K562 (cell line): ENCODE data around the gene LEAP2. TPM values are rescaled to one million over a fixed set of nuclear protein-coding genes. Genes with fewer than 3 reads are reported as not detected.

Experiments
- ATAC-seq: fragments of 200-7000 bp; cut with Tn5 transposase; 3 replicates; pipeline ENCODE4 v1.9.1; 2020; ENCODE audit warnings: moderate library complexity
- BruUV-seq: library from RNA; stranded (reverse); fragments of 400-500 nt; replicated peaks from 2 replicates; lab custom pipeline; 2021; lab: Mats Ljungman, UMichigan
- CTCF ChIA-PET: fragments of 300-600 bp; formaldehyde crosslinking; extraction: SDS; loops from one replicate; lab custom pipeline; 2021; ENCODE audit warnings: low intra/inter-chr PET ratio; lab: Yijun Ruan, JAX
- POLR2A ChIA-PET: fragments of 300-600, 350-650 bp; sonication (Branson Sonifier 250); formaldehyde crosslinking; extraction: SDS; loops from one replicate; lab custom pipeline; 2021; ENCODE audit warnings: antibody characterized with exemption, inconsistent platforms; lab: Yijun Ruan, JAX
- DNase-seq, 4 experiments: peaks; one replicate each; pipeline versions ENCODE4 v3.0.0 to v3.0.0-alpha.2; 2011 to 2018; ENCODE audit warnings: low spot score in 3 of 4, mixed read lengths in 3 of 4; ENCODE audit errors: extremely low read depth in 1 of 4
- FAIRE-seq: peaks from 2 replicates; lab custom pipeline; 2011; peaks lifted over from hg19 to GRCh38; lab: Jason Lieb, UNC
- H2AFZ ChIP-seq: 2 replicates; pipeline ENCODE4 v1.6.0; 2011; ENCODE audit warnings: low read depth, low read length, control low read depth, inconsistent platforms
- H3K27ac ChIP-seq: fragments of 200-600 bp; 3 replicates; pipeline ENCODE4 v1.8.0; 2011; ENCODE audit warnings: low read depth, mild to moderate bottlenecking, control low read depth, inconsistent platforms, low read length, moderate library complexity, mixed read lengths; ENCODE audit errors: extremely low read depth
- H3K27me3 ChIP-seq, 2 experiments: fragments of 300-600 bp in 1 of 2; 2 replicates in 1 of 2; 3 replicates in 1 of 2; pipeline versions ENCODE4 v1.6.0 to v1.8.0; 2011; ENCODE audit warnings: inconsistent platforms in 2 of 2, low read length in 2 of 2, mild to moderate bottlenecking in 1 of 2, mixed read lengths in 1 of 2, moderate library complexity in 1 of 2; ENCODE audit not compliant: control insufficient read depth in 2 of 2, insufficient read depth in 2 of 2
- H3K36me3 ChIP-seq: fragments of 300-600 bp; 3 replicates; pipeline ENCODE4 v1.8.0; 2011; ENCODE audit warnings: mild to moderate bottlenecking, low read length, inconsistent platforms; ENCODE audit not compliant: control insufficient read depth, insufficient read depth
- H3K4me1 ChIP-seq, 2 experiments: fragments of 200-600 bp in 1 of 2; replicated peaks in 1 of 2; 2 replicates in 1 of 2; 3 replicates in 1 of 2; pipeline versions ENCODE4 v1.5.1 to v1.8.0; 2011; ENCODE audit warnings: inconsistent platforms in 2 of 2, low read length in 2 of 2, mild to moderate bottlenecking in 1 of 2, mixed read lengths in 1 of 2, moderate library complexity in 1 of 2; ENCODE audit not compliant: control insufficient read depth in 2 of 2, insufficient read depth in 2 of 2
- H3K4me2 ChIP-seq: 2 replicates; pipeline ENCODE4 v1.6.1; 2011; ENCODE audit warnings: low read length, control low read depth, inconsistent platforms, mixed read lengths; ENCODE audit not compliant: insufficient read depth
- H3K4me3 ChIP-seq: fragments of 200-600 bp; sonication (generic), shearing (Covaris generic); 2 replicates; pipeline ENCODE4 v1.5.1; 2016; ENCODE audit warnings: control low read depth, inconsistent platforms
- H3K79me2 ChIP-seq: fragments of 200-600 bp; 3 replicates; pipeline ENCODE4 v1.8.0; 2011; ENCODE audit warnings: low read length, inconsistent platforms; ENCODE audit not compliant: control insufficient read depth, insufficient read depth
- H3K9ac ChIP-seq, 2 experiments: 2 replicates each; pipeline versions ENCODE4 v1.6.0 to v1.6.1; 2011; ENCODE audit warnings: low read depth in 2 of 2, low read length in 2 of 2, control low read depth in 1 of 2, inconsistent platforms in 1 of 2, mild to moderate bottlenecking in 1 of 2, mixed read lengths in 1 of 2; ENCODE audit not compliant: insufficient read depth in 1 of 2
- H3K9me1 ChIP-seq: one replicate; pipeline ENCODE4 v1.6.0; 2011; ENCODE audit warnings: inconsistent platforms, mild to moderate bottlenecking, low read length, moderate library complexity; ENCODE audit not compliant: control insufficient read depth, insufficient read depth
- H3K9me3 ChIP-seq: replicated peaks from 2 replicates; pipeline ENCODE4 v1.5.1; 2011; ENCODE audit warnings: low read depth, low read length, inconsistent platforms; ENCODE audit not compliant: control insufficient read depth, insufficient read depth
- H4K20me1 ChIP-seq: replicated peaks from 2 replicates; pipeline ENCODE4 v1.6.1; 2011; ENCODE audit warnings: low read length, inconsistent platforms, mixed read lengths; ENCODE audit not compliant: control insufficient read depth, insufficient read depth
- ASH1L ChIP-seq: fragments of 450-650 bp; IDR thresholded peaks from 2 replicates; pipeline ENCODE4 v1.6.1; 2018; ENCODE audit warnings: borderline replicate concordance, mild to moderate bottlenecking, low read depth; ENCODE audit not compliant: partially characterized antibody
- GABPA ChIP-seq: fragments of 200-800 bp; sonication (Bioruptor generic); conservative IDR thresholded peaks from 2 replicates; pipeline ENCODE4 v1.6.1; 2016; ENCODE audit warnings: low read depth, missing genetic modification characterization, missing compliant biosample characterization
- NFIC ChIP-seq: fragments of 450-650 bp; IDR thresholded peaks from 2 replicates; pipeline ENCODE4 v1.6.1; 2017; ENCODE audit warnings: mild to moderate bottlenecking, inconsistent platforms
- SMARCC2 ChIP-seq: fragments of 450-650 bp; IDR thresholded peaks from 2 replicates; pipeline ENCODE4 v1.6.1; 2017; ENCODE audit warnings: antibody characterized with exemption, moderate library complexity, mild to moderate bottlenecking, low read depth
- STAG1 ChIP-seq: sonication (generic); formaldehyde crosslinking; IDR thresholded peaks from 2 replicates; pipeline ENCODE4 v1.5.0; 2020; ENCODE audit warnings: missing genetic modification reagents, borderline replicate concordance
- ZC3H11A ChIP-seq: IDR thresholded peaks from 2 replicates; pipeline ENCODE4 v1.6.1; 2012; ENCODE audit warnings: low read depth, low read length, improper control_type of control experiment
- ZMIZ1 ChIP-seq, 2 experiments: fragments of 150-350 bp in 1 of 2; IDR thresholded peaks; 2 replicates each; pipeline ENCODE4 v1.6.1; 2012 to 2016; ENCODE audit warnings: low read depth in 2 of 2, low read length in 2 of 2, mild to moderate bottlenecking in 1 of 2, moderate library complexity in 1 of 2
- ZNF655 ChIP-seq: fragments of 250-450 bp; sonication (Bioruptor Pico); IDR thresholded peaks from 2 replicates; pipeline ENCODE4 v1.5.0; 2021
- WGBS: fragments of 100-300 bp; shearing (Covaris generic); methylation state at CpG from one replicate; pipeline ENCODE4 v1.1.6; 2016; ENCODE audit warnings: low coverage, mixed read lengths; ENCODE audit not compliant: insufficient coverage; ENCODE audit errors: missing lambda C conversion rate; 5-methylcytosine and 5-hydroxymethylcytosine counted together
- in situ Hi-C: fragments of 300-500 bp; cut with MboI; formaldehyde crosslinking; loops from 4 replicates; pipeline ENCODE4 v1.15.0; 2018; ENCODE audit warnings: inconsistent platforms, mixed read lengths
- intact Hi-C: fragments of 100-400 bp; cut with micrococcal nuclease; formaldehyde crosslinking; loops from 2 replicates; pipeline ENCODE4 v1.14.2; 2022
- polyA plus RNA-seq, 8 experiments: library from polyadenylated mRNA; depleted of rRNA in 4 of 8; stranded (reverse) in 5 of 8; unstranded in 3 of 8; fragments of >200 nt; fragmentation: Nextera tagmentation in 2 of 8; fragmentation: Illumina TruSeq in 1 of 8; extraction: Ambion mirVana in 2 of 8; extraction: Trizol in 1 of 8; gene quantifications; 2 replicates each; pipeline versions ENCODE4 v1.2.1 to v1.2.3, GENCODE V29; 2011 to 2014; ENCODE audit warnings: inconsistent platforms in 1 of 8, missing spikeins in 1 of 8
- total RNA-seq, 7 experiments: library from RNA; depleted of rRNA in 6 of 7; stranded (reverse); fragments of >200 nt in 6 of 7; fragmentation: Illumina TruSeq in 2 of 7; extraction: Trizol in 2 of 7; gene quantifications; 2 replicates each; pipeline versions ENCODE4 v1.2.1 to v1.2.3, GENCODE V29; 2011 to 2021; ENCODE audit warnings: low replicate concordance in 1 of 7

The LEAP2 gene
- total and polyA plus RNA-seq, 9 of the 15 experiments (the other 6 are each of a cell fraction or from before 2014, with no cell fraction given) = 1.1 to 5.6 (median 2.5) TPM

GRCh38 chr5:132828846-132829494 is 44.5 kb upstream of the LEAP2 start:
- peaks cover 18 to 29% of the 10 kb centered on the region in 2 experiments; a peak in 4 of 5 replicates for H3K4me1 ChIP-seq
- DNase-seq = no peak
- H2AFZ ChIP-seq = peak overlapping the region; percentile 97; the same call in 1 of the 2 replicates
- intact Hi-C loops (no loop called here), in situ Hi-C loops (loop anchor here (5.0 kb wide), 1 partner anchor 72 kb away; no protein-coding TSS in a partner anchor)
- peaks cover 38% of the 10 kb centered on the region; the same call in 2 of the 3 replicates for H3K36me3 ChIP-seq
- H3K4me2 ChIP-seq = peak overlapping the region; percentile 89
- H3K27me3 ChIP-seq = no peaks in the 10 kb centered on the region
- TF ChIP-seq GABPA (tag) (0 out of 2 replicates have a peak, but pooled peaks have one; percentile 6), ASH1L (no peak), SMARCC2 (no peak), ZNF655 (CRISPR knock-in tag) (no peak), NFIC (0 out of 2 replicates have a peak, but pooled peaks have one; percentile 10), STAG1 (0 out of 2 replicates have a peak, but pooled peaks have one; percentile 30), ZMIZ1 (IDR thresholded peaks at IDR 0.05; ENCODE audit: low read depth in 2 of 2, low read length in 2 of 2) (no peak), ZC3H11A (no peak)
- TF ChIP-seq, all 486 proteins: peak for 3
- ChIA-PET POLR2A (interaction anchor here (0.5 to 3.9 kb wide), 10 partner anchors 8 to 199 kb away, joined by 3 to 22 read pairs (median 4); partner anchors contain the start of genes GDF9 and UQCRQ), CTCF (interaction anchor here (0.7 to 2.1 kb wide), 2 partner anchors 51 to 54 kb away, joined by 4 to 13 read pairs; no protein-coding TSS in a partner anchor)
- Histone ChIP-seq H3K9me1 (no peaks in the 10 kb centered on the region), H3K9ac (peak overlapping the region; percentile 92 to 100; a peak in 3 of 4 replicates), H3K9me3 (no peaks in the 10 kb centered on the region), H3K79me2 (peaks cover 23% of the 10 kb centered on the region), H3K27ac (no peak overlapping the region), H3K4me3 (peak overlapping the region; percentile 74), H4K20me1 (no peaks in the 10 kb centered on the region)
- ATAC-seq (no peak), FAIRE-seq (no peak)
- WGBS = 38% methylated on average over 4 of the region's 4 CpGs
- no TSS peak for BruUV-seq
